Suprapubic skin (tissue), 4 donors: ENCODE results near the gene CCNYL1. TPM values are rescaled to one million over a fixed set of nuclear protein-coding genes. Genes with fewer than 3 reads are reported as not detected.

Experiments
- DNase-seq, 2 donors: peaks; one replicate each; pipeline ENCODE4 v3.0.0-alpha.2; 2019; ENCODE audit warnings: low spot score in 2 of 2
- H3K27ac ChIP-seq: fragments of 200-600 bp; sonication (generic); one replicate; pipeline ENCODE4 v1.5.1; 2019
- H3K27me3 ChIP-seq: fragments of 200-600 bp; sonication (generic); one replicate; pipeline ENCODE4 v1.5.1; 2019
- H3K36me3 ChIP-seq: fragments of 200-600 bp; sonication (generic); one replicate; pipeline ENCODE4 v1.5.1; 2019
- H3K4me1 ChIP-seq: fragments of 200-600 bp; sonication (generic); one replicate; pipeline ENCODE4 v1.5.1; 2019
- H3K4me3 ChIP-seq: fragments of 200-600 bp; sonication (generic); one replicate; pipeline ENCODE4 v1.5.1; 2019; ENCODE audit warnings: mild to moderate bottlenecking
- H3K9me3 ChIP-seq: fragments of 200-600 bp; sonication (generic); one replicate; pipeline ENCODE4 v1.5.1; 2019
- EP300 ChIP-seq: sonication (generic); formaldehyde crosslinking; IDR thresholded peaks from one replicate; pipeline ENCODE4 v1.6.1; 2017; ENCODE audit warnings: antibody characterized with exemption
- POLR2A ChIP-seq, 2 donors: fragments of 450-650 bp; IDR thresholded peaks; one replicate each; pipeline ENCODE4 v1.6.1; 2017; ENCODE audit warnings: antibody characterized with exemption in 2 of 2, mild to moderate bottlenecking in 2 of 2, moderate library complexity in 2 of 2
- POLR2AphosphoS5 ChIP-seq, 3 donors: sonication (generic); formaldehyde crosslinking; IDR thresholded peaks; one replicate each; pipeline ENCODE4 v1.6.1; 2017; ENCODE audit warnings: antibody characterized with exemption in 3 of 3
- WGBS: methylation state at CpG from one replicate; pipeline ENCODE4 v1.1.5; 2018; 5-methylcytosine and 5-hydroxymethylcytosine counted together
- total RNA-seq, 4 donors: library from RNA; depleted of rRNA; stranded (reverse); fragments of >200 nt; gene quantifications; one replicate each; pipeline ENCODE4 v1.1.0, GENCODE V29; 2016
- TF ChIP-seq, protein P1 (sequence below), 2 donors: fragments of 200-600 bp in 1 of 2; fragments of 450-650 bp in 1 of 2; sonication (generic) in 1 of 2; IDR thresholded peaks; one replicate each; pipeline ENCODE4 v1.5.1; 2016 to 2019; ENCODE audit warnings: antibody characterized with exemption in 2 of 2, mild to moderate bottlenecking in 1 of 2, moderate library complexity in 1 of 2

Gene CCNYL1
- total RNA-seq, result 10 to 100 TPM in 1 of 4 donors, 1 to 10 TPM in 3; 3.1 to 11.3 (median 5.4) TPM

DNA sequence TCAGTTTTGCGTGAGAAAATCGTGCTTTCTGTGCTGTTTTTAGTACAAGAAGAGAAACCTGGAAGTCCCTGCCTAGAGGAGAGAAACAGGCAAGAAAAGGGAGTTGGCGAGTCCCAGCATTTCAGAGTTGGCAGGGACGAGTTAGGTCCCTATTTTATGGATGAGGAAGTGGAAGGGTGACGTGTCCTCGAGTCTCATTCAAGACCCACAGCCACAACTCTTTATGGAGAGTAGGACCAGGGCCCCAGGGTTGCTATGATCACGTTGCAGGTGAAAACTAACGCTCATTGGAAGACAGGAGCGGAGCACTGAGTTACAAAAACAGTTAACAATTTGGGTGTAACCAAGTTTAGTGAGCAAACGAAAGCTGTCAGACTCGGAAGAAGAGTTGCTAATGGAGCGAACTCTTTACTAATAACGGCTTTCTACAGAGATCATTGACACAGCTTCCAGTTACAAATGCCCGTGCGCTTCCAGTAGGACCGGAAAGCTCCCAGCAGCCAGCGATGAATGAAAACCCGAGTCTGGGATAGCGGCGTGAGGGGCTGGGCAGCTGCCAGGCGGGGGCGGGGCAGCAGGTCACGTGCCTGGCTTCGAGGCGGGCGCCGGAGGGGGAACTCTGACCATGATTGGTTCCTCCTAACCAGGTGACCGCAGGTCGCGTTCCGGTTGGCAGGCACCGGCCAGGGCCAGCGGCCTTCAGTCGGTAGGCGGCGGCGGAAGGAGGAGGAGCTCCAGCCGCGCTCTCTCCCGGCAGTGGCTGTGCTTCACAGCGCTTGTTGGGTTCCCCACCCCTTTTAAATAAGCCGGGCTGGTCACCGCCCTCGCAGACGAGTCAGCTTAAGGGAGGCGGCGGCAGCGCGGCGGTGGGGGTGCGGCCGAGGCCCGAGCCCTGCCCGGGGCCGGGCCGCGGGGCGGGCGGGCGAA is at the start of gene CCNYL1:
Gene CCNYL1, plus strand, starts transcription at position 827 of the 927 bp plus-strand sequence. CDS start 257 bp downstream, outside the sequence.
- Histone ChIP-seq H3K36me3 (no peaks in the 10 kb centered on the region), H3K9me3 (no peaks in the 10 kb centered on the region), H3K27me3 (no peaks in the 10 kb centered on the region), H3K27ac (peak within 1 kb of the TSS; percentile 80), H3K4me3 (peak within 1 kb of the TSS; percentile 93), H3K4me1 (peaks cover 24% of the 10 kb centered on the region)
- under 1% methylated on average over 32 of the region's 60 CpGs for WGBS
- no peak for TF ChIP-seq EP300
- TF ChIP-seq, protein P1, sequence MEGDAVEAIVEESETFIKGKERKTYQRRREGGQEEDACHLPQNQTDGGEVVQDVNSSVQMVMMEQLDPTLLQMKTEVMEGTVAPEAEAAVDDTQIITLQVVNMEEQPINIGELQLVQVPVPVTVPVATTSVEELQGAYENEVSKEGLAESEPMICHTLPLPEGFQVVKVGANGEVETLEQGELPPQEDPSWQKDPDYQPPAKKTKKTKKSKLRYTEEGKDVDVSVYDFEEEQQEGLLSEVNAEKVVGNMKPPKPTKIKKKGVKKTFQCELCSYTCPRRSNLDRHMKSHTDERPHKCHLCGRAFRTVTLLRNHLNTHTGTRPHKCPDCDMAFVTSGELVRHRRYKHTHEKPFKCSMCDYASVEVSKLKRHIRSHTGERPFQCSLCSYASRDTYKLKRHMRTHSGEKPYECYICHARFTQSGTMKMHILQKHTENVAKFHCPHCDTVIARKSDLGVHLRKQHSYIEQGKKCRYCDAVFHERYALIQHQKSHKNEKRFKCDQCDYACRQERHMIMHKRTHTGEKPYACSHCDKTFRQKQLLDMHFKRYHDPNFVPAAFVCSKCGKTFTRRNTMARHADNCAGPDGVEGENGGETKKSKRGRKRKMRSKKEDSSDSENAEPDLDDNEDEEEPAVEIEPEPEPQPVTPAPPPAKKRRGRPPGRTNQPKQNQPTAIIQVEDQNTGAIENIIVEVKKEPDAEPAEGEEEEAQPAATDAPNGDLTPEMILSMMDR (IDR thresholded peaks at IDR 0.05), result peak in 1 of 2 donors; percentile 50
- peak in 1 of 2 donors; percentile 75 for TF ChIP-seq POLR2A (IDR thresholded peaks at IDR 0.05)
- peak in 2 of 3 donors; percentile 3 to 80 for TF ChIP-seq POLR2AphosphoS5 (IDR thresholded peaks at IDR 0.05)
- peak; percentile 99 to 100 for DNase-seq

DNA sequence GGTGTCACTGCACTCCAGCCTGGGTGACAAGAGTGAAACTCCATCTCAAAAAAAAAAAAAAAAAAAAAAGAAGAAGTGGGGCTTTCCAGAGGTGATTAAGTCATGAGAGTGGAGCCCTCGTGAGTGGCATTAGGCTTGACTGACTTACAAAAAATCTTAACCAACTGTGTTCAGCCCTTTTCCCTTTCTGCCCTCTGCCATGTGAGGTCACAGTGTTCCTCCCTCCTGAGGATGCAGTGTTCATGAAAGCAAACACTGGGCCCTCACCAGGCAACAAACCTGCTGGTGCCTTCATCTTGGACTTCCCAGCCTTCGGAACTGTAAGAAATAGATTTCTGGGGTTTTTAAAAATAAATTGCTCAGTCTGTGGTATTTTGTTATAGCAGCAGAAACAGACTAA is 49.2 kb upstream of the CCNYL1 start:
- DNase-seq, result no peak
- WGBS, result 74% methylated on average over 2 of the region's 2 CpGs

DNA sequence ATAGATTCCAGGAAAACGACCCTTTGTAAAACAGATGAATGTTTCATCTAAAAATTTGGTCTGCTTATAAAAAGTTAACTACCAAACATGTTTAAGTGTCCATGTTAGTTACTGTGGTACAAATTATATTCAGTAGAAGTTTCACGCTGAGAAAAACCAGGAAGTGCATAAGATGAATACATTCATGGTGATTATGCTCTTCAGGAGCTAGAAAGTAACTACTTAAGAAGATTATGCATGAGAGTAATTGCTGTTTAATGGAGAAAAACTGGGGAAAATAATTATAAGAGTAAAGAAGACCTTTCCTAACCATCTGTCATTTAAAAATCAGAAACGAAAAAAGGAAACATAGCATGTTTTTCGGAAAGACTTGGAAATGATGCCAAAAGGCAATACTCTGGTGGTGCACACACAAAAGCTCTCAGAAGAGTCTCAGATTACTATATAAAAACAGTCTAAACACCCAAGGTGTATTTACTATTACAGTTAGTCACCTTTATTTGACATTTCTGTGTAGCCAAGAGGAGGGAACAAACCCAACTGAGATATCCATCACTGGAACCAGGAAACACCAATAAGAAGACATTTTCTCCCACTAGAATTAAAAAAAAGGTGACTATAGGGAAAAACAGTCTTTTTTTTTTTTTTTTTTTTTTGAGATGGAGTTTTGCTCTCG is 47.4 kb upstream of the CCNYL1 start:
- no peaks in the 10 kb centered on the region for H3K9me3 ChIP-seq
- 49% methylated on average over 5 of the region's 5 CpGs for WGBS
- no peak for DNase-seq
- TF ChIP-seq POLR2A (IDR thresholded peaks at IDR 0.05) (no peak), EP300 (no peak), POLR2AphosphoS5 (IDR thresholded peaks at IDR 0.05) (no peak)
- TF ChIP-seq, protein P1 (IDR thresholded peaks at IDR 0.05), result no peak
- H3K4me3 ChIP-seq, result no peak overlapping the region
- H3K27ac ChIP-seq, result no peak overlapping the region
- no peaks in the 10 kb centered on the region for H3K36me3 ChIP-seq
- H3K27me3 ChIP-seq, result no peaks in the 10 kb centered on the region
- no peaks in the 10 kb centered on the region for H3K4me1 ChIP-seq

More for the DNA sequence above, 49.2 kb upstream of the CCNYL1 start:
- TF ChIP-seq, protein P1 (IDR thresholded peaks at IDR 0.05), result no peak
- TF ChIP-seq POLR2A (IDR thresholded peaks at IDR 0.05), result no peak
- no peak for TF ChIP-seq EP300
- TF ChIP-seq POLR2AphosphoS5 (IDR thresholded peaks at IDR 0.05), result no peak
- H3K36me3 ChIP-seq, result no peaks in the 10 kb centered on the region
- no peak overlapping the region for H3K4me3 ChIP-seq
- H3K27me3 ChIP-seq, result no peaks in the 10 kb centered on the region
- no peaks in the 10 kb centered on the region for H3K9me3 ChIP-seq
- H3K4me1 ChIP-seq, result no peaks in the 10 kb centered on the region
- H3K27ac ChIP-seq, result no peak overlapping the region

DNA sequence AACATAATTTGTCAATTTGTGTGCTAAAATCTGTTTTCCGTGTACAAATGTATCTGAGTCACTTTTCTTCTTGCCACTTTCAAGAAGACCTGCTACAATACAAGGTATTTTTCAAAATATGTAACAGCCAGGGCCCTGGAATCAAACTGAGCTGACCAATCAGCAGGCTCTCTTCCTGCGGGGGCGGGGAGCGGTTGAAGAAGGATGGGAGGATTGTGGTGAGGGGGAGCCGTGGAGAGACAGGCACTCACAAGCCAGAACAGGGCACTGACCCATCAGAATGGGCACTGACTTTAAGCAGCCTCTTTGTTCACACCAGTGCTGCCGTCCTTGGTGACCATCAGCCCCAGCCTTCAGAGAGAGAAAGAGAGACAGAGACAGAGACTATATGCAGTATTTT is 40.6 kb upstream of the CCNYL1 start:
- TF ChIP-seq, protein P1 (IDR thresholded peaks at IDR 0.05), result no peak
- no peak for TF ChIP-seq POLR2A (IDR thresholded peaks at IDR 0.05)
- no peak for TF ChIP-seq POLR2AphosphoS5 (IDR thresholded peaks at IDR 0.05)
- TF ChIP-seq EP300, result no peak
- DNase-seq, result no peak
- H3K4me1 ChIP-seq, result no peaks in the 10 kb centered on the region
- no peak overlapping the region for H3K4me3 ChIP-seq
- WGBS, result 59% methylated on average over 6 of the region's 6 CpGs
- no peak overlapping the region for H3K27ac ChIP-seq
- H3K9me3 ChIP-seq, result no peaks in the 10 kb centered on the region
- no peaks in the 10 kb centered on the region for H3K36me3 ChIP-seq
- H3K27me3 ChIP-seq, result no peaks in the 10 kb centered on the region

DNA sequence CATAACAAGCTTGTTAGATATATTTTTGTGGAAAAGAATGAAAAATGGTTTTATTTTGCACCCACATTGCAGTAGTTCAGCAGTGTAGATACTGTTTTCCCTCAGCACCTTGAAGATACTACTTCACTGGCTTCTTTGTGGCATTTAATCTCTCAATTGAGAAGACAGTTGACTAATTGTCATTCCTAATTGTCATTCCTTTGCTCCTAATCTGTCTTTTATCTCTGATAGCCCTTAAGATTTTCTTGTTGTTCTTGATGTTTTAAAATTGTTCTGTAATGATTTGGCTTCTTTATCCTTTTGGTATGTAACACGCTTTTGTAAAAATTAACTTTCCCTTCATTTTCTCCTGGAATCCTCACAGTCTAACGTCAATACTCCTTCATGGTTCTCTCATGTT is 38.0 kb upstream of the CCNYL1 start:
- Histone ChIP-seq H3K4me1 (no peaks in the 10 kb centered on the region), H3K27ac (no peak overlapping the region), H3K27me3 (no peaks in the 10 kb centered on the region), H3K4me3 (no peak overlapping the region), H3K36me3 (no peaks in the 10 kb centered on the region), H3K9me3 (no peaks in the 10 kb centered on the region)
- DNase-seq, result no peak
- WGBS, result 94% methylated on average over 2 of the region's 2 CpGs
- TF ChIP-seq POLR2A (IDR thresholded peaks at IDR 0.05), result no peak
- TF ChIP-seq, protein P1 (IDR thresholded peaks at IDR 0.05), result no peak
- TF ChIP-seq POLR2AphosphoS5 (IDR thresholded peaks at IDR 0.05), result no peak
- TF ChIP-seq EP300, result no peak
